ENCODE data around the gene MAPK8IP2.

MAPK8IP2 gene

GRCh38 chr22:50571264-50572175 lies 29.1 kb upstream of the MAPK8IP2 start:
- TF ChIP-seq SIN3A (IDR thresholded peaks at IDR 0.05; ENCODE audit: borderline replicate concordance, insufficient read depth, low read length), result no peak
- TF ChIP-seq FOXP2 (optimal IDR thresholded peaks at IDR 0.05; ENCODE audit: borderline replicate concordance, extremely low read depth, extremely low read length, insufficient read depth), result no peak
- no peak for TF ChIP-seq POLR2AphosphoS5 (IDR thresholded peaks at IDR 0.05; ENCODE audit: low read depth, low read length)
- TF ChIP-seq TAF1 (IDR thresholded peaks at IDR 0.05; ENCODE audit: borderline replicate concordance, insufficient read depth, low read length), result no peak
- TF ChIP-seq, protein P1, sequence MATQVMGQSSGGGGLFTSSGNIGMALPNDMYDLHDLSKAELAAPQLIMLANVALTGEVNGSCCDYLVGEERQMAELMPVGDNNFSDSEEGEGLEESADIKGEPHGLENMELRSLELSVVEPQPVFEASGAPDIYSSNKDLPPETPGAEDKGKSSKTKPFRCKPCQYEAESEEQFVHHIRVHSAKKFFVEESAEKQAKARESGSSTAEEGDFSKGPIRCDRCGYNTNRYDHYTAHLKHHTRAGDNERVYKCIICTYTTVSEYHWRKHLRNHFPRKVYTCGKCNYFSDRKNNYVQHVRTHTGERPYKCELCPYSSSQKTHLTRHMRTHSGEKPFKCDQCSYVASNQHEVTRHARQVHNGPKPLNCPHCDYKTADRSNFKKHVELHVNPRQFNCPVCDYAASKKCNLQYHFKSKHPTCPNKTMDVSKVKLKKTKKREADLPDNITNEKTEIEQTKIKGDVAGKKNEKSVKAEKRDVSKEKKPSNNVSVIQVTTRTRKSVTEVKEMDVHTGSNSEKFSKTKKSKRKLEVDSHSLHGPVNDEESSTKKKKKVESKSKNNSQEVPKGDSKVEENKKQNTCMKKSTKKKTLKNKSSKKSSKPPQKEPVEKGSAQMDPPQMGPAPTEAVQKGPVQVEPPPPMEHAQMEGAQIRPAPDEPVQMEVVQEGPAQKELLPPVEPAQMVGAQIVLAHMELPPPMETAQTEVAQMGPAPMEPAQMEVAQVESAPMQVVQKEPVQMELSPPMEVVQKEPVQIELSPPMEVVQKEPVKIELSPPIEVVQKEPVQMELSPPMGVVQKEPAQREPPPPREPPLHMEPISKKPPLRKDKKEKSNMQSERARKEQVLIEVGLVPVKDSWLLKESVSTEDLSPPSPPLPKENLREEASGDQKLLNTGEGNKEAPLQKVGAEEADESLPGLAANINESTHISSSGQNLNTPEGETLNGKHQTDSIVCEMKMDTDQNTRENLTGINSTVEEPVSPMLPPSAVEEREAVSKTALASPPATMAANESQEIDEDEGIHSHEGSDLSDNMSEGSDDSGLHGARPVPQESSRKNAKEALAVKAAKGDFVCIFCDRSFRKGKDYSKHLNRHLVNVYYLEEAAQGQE (IDR thresholded peaks at IDR 0.05; ENCODE audit: insufficient read depth in 1 of 2, low read depth in 2 of 2, low read length in 2 of 2), result no peak

DNA sequence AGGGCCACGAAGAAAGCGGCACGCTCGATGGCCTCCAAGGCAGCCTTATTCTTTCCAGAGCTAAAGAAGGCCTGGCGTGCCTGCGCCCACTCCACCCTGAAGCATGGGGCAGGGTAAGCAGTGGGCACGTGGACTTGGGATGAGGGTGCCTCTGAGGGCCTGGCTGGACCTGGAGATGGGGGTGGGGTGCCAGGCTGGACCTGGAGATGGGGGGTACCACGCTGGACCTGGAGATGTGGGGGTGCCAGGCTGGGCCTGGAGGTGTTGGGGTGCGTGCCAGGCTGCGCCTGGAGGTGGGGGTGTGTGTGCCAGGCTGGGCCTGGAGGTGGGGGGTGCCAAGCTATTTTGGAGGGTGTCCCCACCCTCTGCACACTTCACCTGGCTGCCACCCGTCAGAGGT lies 27.6 kb upstream of the MAPK8IP2 start:
- TF ChIP-seq FOXP2 (optimal IDR thresholded peaks at IDR 0.05; ENCODE audit: borderline replicate concordance, extremely low read depth, extremely low read length, insufficient read depth) (no peak), POLR2AphosphoS5 (IDR thresholded peaks at IDR 0.05; ENCODE audit: low read depth, low read length) (no peak), SIN3A (IDR thresholded peaks at IDR 0.05; ENCODE audit: borderline replicate concordance, insufficient read depth, low read length) (no peak), TAF1 (IDR thresholded peaks at IDR 0.05; ENCODE audit: borderline replicate concordance, insufficient read depth, low read length) (no peak)
- TF ChIP-seq, protein P1 (IDR thresholded peaks at IDR 0.05; ENCODE audit: insufficient read depth in 1 of 2, low read depth in 2 of 2, low read length in 2 of 2), result no peak

DNA sequence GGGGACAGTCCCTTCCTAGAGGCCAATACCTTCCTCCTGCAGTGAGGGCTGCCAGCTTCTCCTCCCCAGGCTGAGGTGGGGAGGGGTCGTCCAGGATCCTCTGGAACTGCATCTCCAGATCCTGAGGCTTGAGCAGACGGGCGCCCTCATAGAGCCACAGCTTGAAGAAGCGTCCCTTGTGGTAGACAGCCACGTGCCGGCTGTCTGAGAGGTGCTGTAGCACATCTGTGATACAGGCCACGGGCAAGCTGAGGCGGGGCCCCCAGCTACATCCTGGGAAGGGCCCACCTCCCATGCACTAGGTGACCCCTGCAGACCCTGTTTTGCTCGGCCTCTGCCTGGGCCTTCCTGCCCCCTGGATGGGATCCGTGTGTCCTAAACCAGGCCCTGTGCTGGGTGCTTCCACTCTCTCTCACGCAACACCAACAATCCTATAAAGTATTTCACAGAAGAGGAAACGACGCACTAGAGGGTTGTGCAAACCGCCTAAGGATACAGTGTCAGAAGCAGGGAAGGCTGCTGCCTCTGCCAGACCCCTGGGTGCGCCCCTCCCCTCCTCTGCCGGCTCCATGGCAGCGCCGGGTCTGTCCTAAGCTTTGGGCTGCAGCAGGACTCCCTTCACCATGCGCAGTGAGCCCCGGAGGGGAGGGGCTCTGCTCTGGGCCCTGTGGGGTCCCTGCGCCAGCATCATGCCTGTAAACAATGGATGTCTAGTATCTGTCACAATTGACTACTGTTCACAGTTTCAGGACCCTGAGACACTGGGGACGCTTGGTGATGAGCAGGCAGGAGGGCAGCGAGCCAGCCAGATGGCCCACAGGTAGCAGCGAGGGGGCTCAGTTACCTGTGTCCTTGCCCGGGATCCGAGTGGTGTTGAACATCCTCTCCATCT lies 26.9 kb upstream of the MAPK8IP2 start:
- TF ChIP-seq FOXP2 (optimal IDR thresholded peaks at IDR 0.05; ENCODE audit: borderline replicate concordance, extremely low read depth, extremely low read length, insufficient read depth), result no peak
- TF ChIP-seq SIN3A (IDR thresholded peaks at IDR 0.05; ENCODE audit: borderline replicate concordance, insufficient read depth, low read length), result no peak
- TF ChIP-seq, protein P1 (IDR thresholded peaks at IDR 0.05; ENCODE audit: insufficient read depth in 1 of 2, low read depth in 2 of 2, low read length in 2 of 2), result no peak
- no peak for TF ChIP-seq POLR2AphosphoS5 (IDR thresholded peaks at IDR 0.05; ENCODE audit: low read depth, low read length)
- TF ChIP-seq TAF1 (IDR thresholded peaks at IDR 0.05; ENCODE audit: borderline replicate concordance, insufficient read depth, low read length), result no peak

DNA sequence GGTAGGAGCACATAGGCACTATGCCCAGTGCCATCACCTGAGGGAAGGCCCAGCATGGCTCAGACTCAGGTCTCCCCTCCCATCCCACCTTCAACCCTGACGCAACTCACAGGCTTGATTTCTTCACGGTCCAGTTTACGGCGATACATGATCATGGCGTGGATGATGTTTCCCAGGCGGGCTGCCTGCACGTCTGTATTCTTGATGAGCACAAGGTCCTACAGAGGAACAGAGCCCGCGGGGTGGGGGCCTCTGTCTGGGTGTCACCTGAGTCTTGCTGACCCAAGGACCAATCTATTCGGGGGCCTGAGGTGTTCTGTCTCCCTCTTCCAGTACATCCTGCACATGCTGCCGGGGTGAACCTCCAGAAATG lies 26.2 kb upstream of the MAPK8IP2 start:
- no peak for TF ChIP-seq POLR2AphosphoS5 (IDR thresholded peaks at IDR 0.05; ENCODE audit: low read depth, low read length)

DNA sequence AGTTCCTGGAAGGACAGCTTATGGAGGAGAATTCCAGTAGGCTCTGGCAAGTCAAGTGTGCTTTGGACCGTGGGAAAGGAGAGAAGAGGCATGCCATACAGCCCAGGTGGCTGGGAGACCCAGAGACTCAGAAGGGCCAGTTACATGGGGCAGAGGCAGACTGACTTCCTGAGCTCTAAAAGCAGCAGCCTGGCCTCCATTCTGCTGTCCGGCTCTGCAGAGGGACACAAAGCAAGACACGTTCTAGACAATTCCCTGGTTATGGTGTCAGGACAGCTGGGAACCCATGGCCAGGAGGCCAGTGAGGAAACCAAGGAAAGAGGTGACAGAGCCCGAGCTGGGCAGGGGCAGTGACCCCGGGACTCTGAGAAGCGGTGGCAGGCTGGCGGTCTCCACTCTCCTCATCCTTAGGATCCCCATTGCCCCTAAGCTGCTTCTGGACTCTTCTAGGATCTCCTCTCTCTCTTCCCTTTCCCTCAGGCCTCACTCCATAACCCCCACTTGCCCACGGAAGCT lies 25.1 kb upstream of the MAPK8IP2 start:
- TF ChIP-seq POLR2AphosphoS5 (IDR thresholded peaks at IDR 0.05; ENCODE audit: low read depth, low read length) (no peak), SIN3A (IDR thresholded peaks at IDR 0.05; ENCODE audit: borderline replicate concordance, insufficient read depth, low read length) (no peak), FOXP2 (optimal IDR thresholded peaks at IDR 0.05; ENCODE audit: borderline replicate concordance, extremely low read depth, extremely low read length, insufficient read depth) (no peak), TAF1 (IDR thresholded peaks at IDR 0.05; ENCODE audit: borderline replicate concordance, insufficient read depth, low read length) (no peak)
- TF ChIP-seq, protein P1 (IDR thresholded peaks at IDR 0.05; ENCODE audit: insufficient read depth in 1 of 2, low read depth in 2 of 2, low read length in 2 of 2), result no peak
